SU-DHL-6 (cell line): ENCODE measurements around the gene ABCG4.

Source experiments
- H2AFZ ChIP-seq: fragments of 200-600 bp; sonication (generic); 2 replicates; pipeline ENCODE4 v1.6.1; 2014; ENCODE audit warnings: low read depth, mild to moderate bottlenecking, moderate library complexity, mixed read lengths, antibody characterized with exemption, low read length; ENCODE audit not compliant: severe bottlenecking
- H3F3A ChIP-seq: fragments of 200-600 bp; shearing (Covaris generic); 2 replicates; pipeline ENCODE4 v1.6.0; 2016; ENCODE audit warnings: antibody characterized with exemption, mild to moderate bottlenecking; ENCODE audit not compliant: insufficient read depth
- H3K27ac ChIP-seq: fragments of 200-600 bp; sonication (generic); 2 replicates; pipeline ENCODE4 v1.5.1; 2016; ENCODE audit warnings: low read depth, mild to moderate bottlenecking, low read length, moderate library complexity, mixed read lengths
- H3K27me3 ChIP-seq: fragments of 200-600 bp; sonication (generic), shearing (Covaris generic); 2 replicates; pipeline ENCODE4 v1.6.0; 2014; ENCODE audit warnings: mild to moderate bottlenecking, low read length
- H3K36me3 ChIP-seq: fragments of 200-600 bp; sonication (generic); 2 replicates; pipeline ENCODE4 v1.6.1; 2014; ENCODE audit warnings: mild to moderate bottlenecking, low read length, mixed read lengths
- H3K4me2 ChIP-seq: fragments of 300-600, 200-600 bp; shearing (Covaris generic), sonication (generic); 2 replicates; pipeline ENCODE4 v1.6.0; 2014; ENCODE audit warnings: low read length, low read depth, mild to moderate bottlenecking; ENCODE audit not compliant: poor library complexity, severe bottlenecking
- H3K4me3 ChIP-seq: fragments of 200-600 bp; sonication (generic); 2 replicates; pipeline ENCODE4 v1.5.1; 2014; ENCODE audit warnings: antibody characterized with exemption, low read length, mild to moderate bottlenecking, mixed read lengths; ENCODE audit not compliant: insufficient read depth, poor library complexity, severe bottlenecking
- H3K79me2 ChIP-seq: fragments of 200-600 bp; sonication (generic); 2 replicates; pipeline ENCODE4 v1.6.1; 2014; ENCODE audit warnings: mild to moderate bottlenecking, low read length, moderate library complexity; ENCODE audit not compliant: insufficient read depth
- H3K9ac ChIP-seq: fragments of 200-600 bp; sonication (generic); 2 replicates; pipeline ENCODE4 v1.7.0; 2014; ENCODE audit warnings: mild to moderate bottlenecking, low read length
- H3K9me2 ChIP-seq: fragments of 200-600 bp; sonication (generic); replicated peaks from 2 replicates; pipeline ENCODE4 v1.6.1; 2014; ENCODE audit warnings: low read length; ENCODE audit not compliant: insufficient read depth
- H3K9me3 ChIP-seq: fragments of 200-600 bp; sonication (generic); 2 replicates; pipeline ENCODE4 v1.6.1; 2014; ENCODE audit warnings: low read length, mixed read lengths; ENCODE audit not compliant: insufficient read depth
- H4K20me1 ChIP-seq: fragments of 200-600 bp; sonication (generic); 2 replicates; pipeline ENCODE4 v1.6.1; 2014; ENCODE audit warnings: low read depth, mild to moderate bottlenecking, antibody characterized with exemption, low read length, moderate library complexity, mixed read lengths
- EZH2phosphoT487 ChIP-seq: fragments of 200-600 bp; sonication (generic), shearing (Covaris generic); conservative IDR thresholded peaks from 2 replicates; pipeline ENCODE4 v1.6.1; 2018; ENCODE audit warnings: mild to moderate bottlenecking, antibody characterized with exemption, low read length, moderate library complexity, mixed read lengths
- TF ChIP-seq, protein P1 (sequence below): fragments of 200-600 bp; sonication (generic); IDR thresholded peaks from one replicate; pipeline ENCODE4 v1.5.1; 2017; ENCODE audit warnings: antibody characterized with exemption, mild to moderate bottlenecking, low read length, moderate library complexity; ENCODE audit not compliant: insufficient read depth, poor library complexity, severe bottlenecking

The ABCG4 gene

GRCh38 chr11:119173453-119173852 lies 24.6 kb downstream of the ABCG4 start:
- no peaks in the 10 kb centered on the region for H3K36me3 ChIP-seq
- TF ChIP-seq, protein P1, sequence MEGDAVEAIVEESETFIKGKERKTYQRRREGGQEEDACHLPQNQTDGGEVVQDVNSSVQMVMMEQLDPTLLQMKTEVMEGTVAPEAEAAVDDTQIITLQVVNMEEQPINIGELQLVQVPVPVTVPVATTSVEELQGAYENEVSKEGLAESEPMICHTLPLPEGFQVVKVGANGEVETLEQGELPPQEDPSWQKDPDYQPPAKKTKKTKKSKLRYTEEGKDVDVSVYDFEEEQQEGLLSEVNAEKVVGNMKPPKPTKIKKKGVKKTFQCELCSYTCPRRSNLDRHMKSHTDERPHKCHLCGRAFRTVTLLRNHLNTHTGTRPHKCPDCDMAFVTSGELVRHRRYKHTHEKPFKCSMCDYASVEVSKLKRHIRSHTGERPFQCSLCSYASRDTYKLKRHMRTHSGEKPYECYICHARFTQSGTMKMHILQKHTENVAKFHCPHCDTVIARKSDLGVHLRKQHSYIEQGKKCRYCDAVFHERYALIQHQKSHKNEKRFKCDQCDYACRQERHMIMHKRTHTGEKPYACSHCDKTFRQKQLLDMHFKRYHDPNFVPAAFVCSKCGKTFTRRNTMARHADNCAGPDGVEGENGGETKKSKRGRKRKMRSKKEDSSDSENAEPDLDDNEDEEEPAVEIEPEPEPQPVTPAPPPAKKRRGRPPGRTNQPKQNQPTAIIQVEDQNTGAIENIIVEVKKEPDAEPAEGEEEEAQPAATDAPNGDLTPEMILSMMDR, result no peak
- no peak for TF ChIP-seq EZH2phosphoT487
- H3K79me2 ChIP-seq, result no peaks in the 10 kb centered on the region
- H3K27me3 ChIP-seq, result no peaks in the 10 kb centered on the region
- no peaks in the 10 kb centered on the region for H4K20me1 ChIP-seq
- H3K4me2 ChIP-seq, result no peak overlapping the region
- H3F3A ChIP-seq, result no peaks in the 10 kb centered on the region
- no peak overlapping the region for H3K4me3 ChIP-seq
- H3K27ac ChIP-seq, result no peak overlapping the region
- no peaks in the 10 kb centered on the region for H3K9me3 ChIP-seq
- H3K9me2 ChIP-seq, result no peaks in the 10 kb centered on the region
- no peak overlapping the region for H2AFZ ChIP-seq
- no peak overlapping the region for H3K9ac ChIP-seq

DNA sequence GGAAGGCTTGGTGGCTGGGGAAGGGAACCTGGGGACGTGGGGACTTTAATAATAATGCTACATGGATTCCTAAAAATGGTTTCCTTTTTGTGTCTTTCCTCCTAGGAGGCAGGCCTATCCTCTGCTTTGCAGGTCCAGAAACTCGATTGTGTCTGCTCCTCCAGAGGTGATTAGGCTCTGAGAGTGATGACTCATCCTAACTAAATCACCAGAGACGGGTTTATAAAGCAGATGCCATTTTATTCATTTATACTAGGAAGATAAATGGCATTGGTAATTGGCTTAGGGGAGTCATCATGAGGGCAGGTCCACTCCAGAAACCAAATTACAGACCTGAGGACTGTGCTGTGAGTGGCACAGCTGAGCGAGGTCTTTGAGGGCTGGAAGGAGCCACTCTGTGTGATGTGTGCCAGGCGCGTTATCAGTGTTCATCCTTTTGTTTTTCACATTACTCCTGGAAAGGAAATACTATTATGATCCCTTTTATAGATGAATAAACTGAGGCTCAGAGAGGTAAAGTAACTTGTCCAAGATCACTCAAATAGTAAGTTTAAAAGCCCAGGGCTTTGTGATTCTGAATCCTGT lies 26.7 kb downstream of the ABCG4 start:
- no peaks in the 10 kb centered on the region for H3K9me3 ChIP-seq
- H3K36me3 ChIP-seq, result no peaks in the 10 kb centered on the region
- H3K9ac ChIP-seq, result no peak overlapping the region
- no peaks in the 10 kb centered on the region for H3K27me3 ChIP-seq
- no peaks in the 10 kb centered on the region for H3K79me2 ChIP-seq
- H4K20me1 ChIP-seq, result no peaks in the 10 kb centered on the region
- no peak overlapping the region for H3K4me2 ChIP-seq
- no peak overlapping the region for H3K27ac ChIP-seq
- H3K9me2 ChIP-seq, result no peaks in the 10 kb centered on the region
- no peak overlapping the region for H3K4me3 ChIP-seq
- TF ChIP-seq, protein P1, result no peak
- TF ChIP-seq EZH2phosphoT487, result no peak
- no peak overlapping the region for H2AFZ ChIP-seq
- no peaks in the 10 kb centered on the region for H3F3A ChIP-seq

- H4K20me1 ChIP-seq, result no peaks in the 10 kb centered on the region
Observed at GRCh38 chr11:119178166-119178680, 29.4 kb downstream of the ABCG4 start.

More at GRCh38 chr11:119178166-119178680, 29.4 kb downstream of the ABCG4 start:
- Histone ChIP-seq H3K27me3 (no peaks in the 10 kb centered on the region), H3K4me2 (no peak overlapping the region), H2AFZ (no peak overlapping the region), H3K36me3 (no peaks in the 10 kb centered on the region), H3K79me2 (no peaks in the 10 kb centered on the region), H3K9me2 (no peaks in the 10 kb centered on the region), H3K27ac (no peak overlapping the region), H3F3A (no peaks in the 10 kb centered on the region), H3K9me3 (no peaks in the 10 kb centered on the region), H3K9ac (no peak overlapping the region), H3K4me3 (no peak overlapping the region)
- TF ChIP-seq, protein P1, result no peak
- TF ChIP-seq EZH2phosphoT487, result no peak
